ENCODE measurements around the gene ANKRD55.

Gene ANKRD55

DNA sequence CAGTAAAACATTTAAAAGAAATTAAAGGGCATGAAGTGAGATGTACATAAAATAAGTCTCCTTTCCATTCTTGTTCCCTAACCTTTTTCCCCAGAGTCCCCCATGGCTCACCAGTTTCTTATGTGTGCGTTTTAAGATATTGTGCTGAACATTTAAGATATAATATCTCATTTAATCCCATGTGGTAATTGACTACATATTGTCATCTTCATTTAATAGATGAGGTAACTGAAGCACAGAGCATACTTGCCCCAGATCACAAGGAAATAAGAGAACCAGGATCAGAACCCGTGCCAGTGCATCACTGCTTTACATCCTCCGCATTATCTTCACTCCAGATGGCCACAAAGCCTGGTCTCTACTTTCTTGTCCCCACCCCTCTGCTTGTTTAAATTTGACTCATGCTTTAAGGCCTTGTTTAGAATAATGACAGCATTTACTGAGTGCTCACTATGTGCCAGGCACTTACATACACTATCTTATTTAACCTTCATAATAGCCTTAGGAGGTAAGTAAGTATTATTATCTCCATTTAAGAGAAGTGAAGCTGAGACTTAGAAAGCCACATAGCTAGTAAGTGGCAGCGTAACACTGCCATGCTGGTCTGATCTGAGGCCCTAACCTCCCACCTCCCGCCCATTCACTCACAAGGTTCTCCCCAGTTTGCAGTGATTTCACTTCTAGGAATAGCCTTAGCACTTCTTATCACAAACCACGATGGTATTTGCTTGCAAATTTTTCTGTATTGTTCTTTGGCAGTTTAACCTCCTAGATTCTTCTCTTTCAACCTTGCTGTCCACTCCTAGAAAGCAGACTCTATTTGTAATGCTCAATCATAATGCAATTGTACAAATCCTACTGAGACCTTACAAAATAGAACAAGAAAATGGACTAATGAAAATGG is 160.0 kb downstream of the ANKRD55 start:
- no peak for DNase-seq

DNA sequence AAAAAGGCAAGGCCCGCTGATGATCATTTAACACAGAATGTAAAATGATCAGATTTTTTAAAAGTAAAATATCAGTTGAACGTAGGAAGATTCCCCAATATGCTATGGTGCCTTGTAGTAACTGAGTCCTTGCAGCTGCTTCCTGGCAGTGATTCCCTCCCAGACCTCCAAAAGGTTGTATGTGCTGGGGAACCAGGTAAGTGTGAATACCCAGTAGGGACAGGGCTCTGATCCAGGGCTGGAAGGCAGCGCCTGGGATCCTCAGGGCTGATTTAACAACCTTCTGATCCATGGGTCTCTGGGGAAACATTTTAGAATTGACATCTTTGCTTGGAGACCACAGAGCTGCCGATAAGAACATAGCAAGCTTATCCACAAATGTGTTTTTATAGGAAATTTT is 161.7 kb downstream of the ANKRD55 start:
- no peak for DNase-seq

- DNase-seq: no peak
Observed at GRCh38 chr5:56070851-56071465, 162.2 kb downstream of the ANKRD55 start.

- DNase-seq: no peak
Observed at GRCh38 chr5:56069652-56070226, 163.4 kb downstream of the ANKRD55 start.

GRCh38 chr5:56066931-56067450 is 166.1 kb downstream of the ANKRD55 start:
- DNase-seq: no peak

GRCh38 chr5:56064984-56065383 is 168.1 kb downstream of the ANKRD55 start:
- DNase-seq: no peak

- no peak for DNase-seq
Observed at GRCh38 chr5:56060276-56061110, 172.6 kb downstream of the ANKRD55 start.

DNA sequence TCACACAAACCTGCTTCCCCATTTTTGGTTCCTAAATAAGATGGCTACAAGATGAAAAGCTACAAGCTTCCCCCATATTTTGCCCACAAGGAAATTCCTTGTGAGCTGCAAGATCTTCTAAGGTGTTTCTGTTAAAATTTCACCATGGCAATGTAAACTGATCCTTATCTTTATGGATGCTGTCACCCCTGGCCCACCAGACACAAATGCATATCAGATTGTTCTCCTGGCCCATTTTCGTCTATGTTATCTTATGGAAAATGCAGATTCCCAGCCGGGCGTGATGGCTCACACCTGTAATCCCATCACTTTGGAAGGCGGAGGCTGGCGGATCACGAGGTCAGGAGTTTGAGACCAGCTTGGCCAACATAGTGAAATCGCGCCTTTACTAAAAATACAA is 173.3 kb downstream of the ANKRD55 start:
- DNase-seq: no peak

DNA sequence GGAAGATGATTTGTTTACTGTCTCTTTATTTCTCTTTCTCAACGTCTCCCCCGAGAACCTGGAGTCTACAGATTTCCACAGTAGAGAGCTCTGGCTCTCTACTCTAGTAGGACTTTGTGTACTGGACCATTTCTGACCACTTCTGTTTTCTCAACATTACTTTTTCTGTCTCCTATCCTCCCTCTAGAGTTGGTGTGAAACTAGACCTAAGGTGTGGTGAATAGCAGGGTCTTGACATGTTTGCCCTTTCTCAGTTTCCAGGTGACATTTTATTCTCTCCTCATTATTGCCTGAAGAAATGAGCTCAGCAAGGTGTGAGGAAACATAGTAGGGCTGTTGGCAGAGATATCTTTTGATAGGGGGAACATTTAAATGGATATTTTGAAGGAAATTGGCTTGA is 176.3 kb downstream of the ANKRD55 start:
- DNase-seq: no peak

DNA sequence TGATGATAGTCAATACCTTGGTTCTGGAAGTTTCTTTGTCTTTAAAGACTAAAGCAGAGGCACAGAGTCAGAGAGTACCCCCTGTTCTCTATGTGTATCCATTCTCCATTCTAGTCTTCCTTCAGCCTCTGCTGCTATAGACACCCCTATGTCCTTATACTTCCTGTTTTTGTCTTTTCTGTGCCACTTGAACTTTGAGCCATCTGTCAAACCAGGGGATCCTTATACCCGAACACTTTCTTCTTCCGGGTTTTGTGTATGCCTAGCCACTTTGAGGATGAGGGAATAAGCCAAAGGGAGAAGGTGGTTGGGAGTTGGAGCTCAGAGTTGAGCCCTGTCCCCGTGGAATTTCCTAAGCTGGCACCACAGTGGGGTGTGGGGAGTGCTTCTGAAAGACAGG is 177.3 kb downstream of the ANKRD55 start:
- DNase-seq: no peak

DNA sequence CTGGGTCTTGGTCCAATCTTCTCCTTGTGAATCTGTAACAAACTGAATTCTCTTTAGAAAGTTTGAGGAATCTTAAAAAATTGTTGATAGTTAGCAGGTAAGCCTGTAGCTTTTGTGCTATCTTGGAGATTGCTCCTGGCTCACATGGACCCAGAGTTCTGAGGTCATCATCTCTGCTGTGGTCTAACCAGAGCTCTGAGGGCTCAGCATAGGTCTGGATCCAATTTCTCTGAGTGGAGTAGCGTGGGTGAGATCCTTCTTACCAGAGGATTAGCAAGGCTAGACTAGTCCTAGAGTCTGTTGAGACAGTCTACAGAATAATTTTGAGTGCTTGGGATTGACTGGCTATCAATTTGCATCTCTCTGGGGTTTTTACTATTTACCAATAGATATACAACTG is 177.8 kb downstream of the ANKRD55 start:
- no peak for DNase-seq

GRCh38 chr5:56054666-56055065 is 178.5 kb downstream of the ANKRD55 start:
- no peak for DNase-seq

DNA sequence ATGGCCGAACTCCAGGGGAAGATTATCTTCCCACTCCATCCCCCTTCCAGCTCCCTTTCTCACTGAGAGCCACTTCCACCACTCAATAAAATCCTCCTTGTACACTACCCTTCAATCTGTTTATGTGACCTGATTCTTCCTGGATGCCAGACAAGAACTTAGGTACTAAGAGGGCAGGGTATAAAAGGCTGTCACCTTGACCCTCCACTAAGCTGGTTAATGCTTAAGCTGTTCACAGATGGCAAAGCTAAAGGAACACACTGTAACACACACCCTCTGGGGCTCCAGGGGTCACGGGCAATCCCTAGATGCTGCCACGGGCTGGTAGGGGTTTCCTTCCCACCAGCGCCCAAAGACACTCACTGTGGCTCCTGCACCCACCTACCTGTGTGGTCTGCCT is 179.8 kb downstream of the ANKRD55 start:
- no peak for DNase-seq

DNA sequence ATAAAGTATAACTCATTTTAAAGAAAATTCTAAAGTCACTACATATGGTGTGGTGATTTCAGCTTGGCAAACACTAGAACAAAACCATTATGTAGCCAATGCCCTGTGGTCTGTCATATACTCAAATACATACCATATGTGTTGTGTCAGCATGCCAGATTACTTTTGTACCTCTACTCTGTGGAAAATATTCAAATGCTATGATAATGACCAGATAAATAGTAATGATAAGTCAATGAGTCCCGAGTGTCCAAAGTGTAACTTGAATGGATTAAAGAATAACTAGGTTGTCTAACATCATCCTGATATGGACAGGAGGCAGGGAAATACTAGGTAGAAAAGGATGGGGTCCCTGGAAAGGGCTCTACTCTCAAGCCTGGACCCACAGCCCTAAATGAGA is 180.4 kb downstream of the ANKRD55 start:
- no peak for DNase-seq

DNA sequence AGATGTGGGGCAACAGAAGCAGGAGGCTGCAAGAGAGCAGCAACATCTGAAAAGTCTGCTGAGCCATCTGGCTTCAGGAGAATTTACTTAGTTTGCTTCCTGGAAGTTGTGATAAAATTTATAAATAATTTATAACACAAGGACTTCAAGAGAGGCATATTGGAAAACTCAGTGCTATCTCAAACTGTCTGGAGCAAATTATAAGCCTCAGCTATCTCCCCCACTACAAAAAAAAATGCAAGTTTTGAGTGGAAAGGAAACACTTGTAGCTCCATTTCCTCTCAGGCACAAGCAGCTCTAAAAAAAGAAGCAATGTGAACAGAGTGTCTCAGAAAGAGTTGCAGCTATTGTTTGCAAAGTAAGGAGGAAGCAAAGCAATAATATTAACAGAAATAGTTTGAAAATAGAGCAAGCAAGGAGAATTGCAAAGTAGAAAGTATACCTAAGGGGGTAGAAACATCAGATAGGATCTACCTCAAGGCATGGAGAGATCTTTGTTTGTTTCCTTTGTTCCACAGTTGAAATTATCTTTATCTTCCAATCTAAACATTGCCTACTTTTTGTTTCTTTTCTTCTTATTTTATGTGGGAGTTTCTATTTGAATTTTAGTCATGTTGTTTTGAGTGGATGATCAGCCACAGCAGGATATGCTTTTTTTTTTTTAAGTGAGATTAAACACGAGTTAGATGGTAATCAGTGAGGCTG is 182.4 kb downstream of the ANKRD55 start:
- no peak for DNase-seq

All from activated CD4-positive, CD25-positive, alpha-beta regulatory T cell treated with anti-CD3 and anti-CD28 coated beads, Interleukin-2, amount 50 U/mL, for 72 hours (primary cell).